ENCODE data around the gene E2F3. TPM values are rescaled to one million over a fixed set of nuclear protein-coding genes. Genes with fewer than 3 reads are reported as not detected.

The E2F3 gene
- total RNA-seq, 1 experiment from 2014 or later: 30.2 TPM

DNA sequence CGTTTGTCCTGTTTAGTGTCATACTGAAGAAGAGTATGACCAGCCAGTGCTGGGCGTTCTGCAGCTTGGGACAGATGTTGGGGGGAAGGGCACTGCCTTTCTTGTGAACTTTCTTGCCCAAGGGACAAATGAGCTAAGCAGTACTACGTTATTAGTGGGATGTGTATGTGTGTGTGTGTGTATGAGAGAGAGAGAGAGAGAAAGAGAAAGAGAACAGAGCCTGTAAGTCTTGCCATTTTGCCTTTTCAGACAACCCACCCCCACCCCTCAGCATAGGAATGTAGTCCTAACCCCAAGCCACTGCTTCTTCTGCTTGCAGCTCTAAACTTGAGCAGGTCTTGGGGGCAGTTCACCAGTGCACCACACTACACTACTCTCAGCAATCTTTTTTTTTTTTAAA, 45.5 kb downstream of the E2F3 start:
- ChIA-PET POLR2A (no interaction called here), CTCF (interaction anchor here (0.5 to 1.5 kb wide), 4 partner anchors 8 to 43 kb away, joined by 3 to 6 read pairs (median 4); no protein-coding TSS in a partner anchor)
- Mint-ChIP-seq H3K4me3 (no peak overlapping the region), H3K4me1 (peaks cover 49% of the 10 kb centered on the region), H3K27me3 (ENCODE audit: low read depth) (no peaks in the 10 kb centered on the region), H3K9me3 (no peaks in the 10 kb centered on the region), H3K27ac (peak overlapping the region; percentile 90), H3K36me3 (peaks cover 6% of the 10 kb centered on the region)
- no peak for DNase-seq (ENCODE audit: low spot score)
- TF ChIP-seq NR1H2 (CRISPR knock-in tag; IDR thresholded peaks at IDR 0.05): no peak
- no peak for TF ChIP-seq MXD4 (CRISPR knock-in tag; IDR thresholded peaks at IDR 0.05; ENCODE audit: borderline replicate concordance)
- ATAC-seq: peak; percentile 60

DNA sequence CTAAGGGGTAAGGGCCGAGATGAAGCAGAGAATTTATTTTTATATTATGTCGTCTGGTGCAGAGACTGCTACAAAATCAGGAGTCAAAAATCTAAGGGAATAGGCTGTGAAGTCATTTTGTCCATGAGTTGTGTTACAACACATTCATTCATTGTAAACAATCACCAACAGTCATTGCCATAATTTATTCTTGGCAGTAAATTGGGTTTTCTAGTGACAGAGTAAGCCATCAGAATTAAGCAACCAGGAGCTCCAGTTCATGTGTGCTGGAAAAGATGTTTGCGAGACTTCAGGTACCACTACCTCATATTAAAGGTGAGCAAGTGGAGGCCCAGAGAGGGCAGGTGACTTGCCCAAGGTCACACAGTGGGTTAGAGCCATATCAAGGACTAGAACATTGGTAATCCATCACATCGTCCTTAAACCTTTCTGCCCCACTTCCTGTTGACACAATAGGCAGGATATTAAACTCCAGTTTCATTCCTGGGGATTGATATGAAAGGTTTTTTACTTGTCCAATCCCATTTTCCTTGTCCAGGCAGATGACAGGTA, 46.0 kb downstream of the E2F3 start:
- H3K27ac Mint-ChIP-seq: no peak overlapping the region
- ATAC-seq: no peak
- no peak for TF ChIP-seq JUN (CRISPR knock-in tag; IDR thresholded peaks at IDR 0.05)
- TF ChIP-seq RORB (CRISPR knock-in tag; IDR thresholded peaks at IDR 0.05): no peak

DNA sequence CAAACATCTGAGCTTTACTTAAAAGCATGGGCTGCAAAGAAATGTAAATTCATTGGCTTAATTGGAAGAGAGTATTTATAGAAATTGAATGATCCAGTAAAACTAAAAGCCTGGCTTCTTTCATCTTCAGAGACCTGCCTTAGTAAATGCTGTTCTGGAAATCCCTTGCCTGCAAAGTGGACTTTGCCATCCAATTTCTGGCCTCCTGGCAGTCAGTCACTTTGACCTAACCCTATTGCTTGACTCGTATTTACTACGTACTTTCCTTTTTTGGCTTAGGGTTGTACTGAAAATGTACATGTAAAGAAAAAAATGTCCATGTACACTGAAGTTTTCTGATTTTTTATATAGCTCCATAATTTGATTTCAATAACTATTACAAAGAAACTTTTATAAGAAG, 47.1 kb downstream of the E2F3 start:
- Mint-ChIP-seq H3K4me3 (no peak overlapping the region), H3K36me3 (peaks cover 10% of the 10 kb centered on the region), H3K27me3 (ENCODE audit: low read depth) (no peaks in the 10 kb centered on the region), H3K27ac (peak overlapping the region; percentile 40), H3K9me3 (no peaks in the 10 kb centered on the region), H3K4me1 (peaks cover 56% of the 10 kb centered on the region)
- ATAC-seq: no peak
- CTCF ChIA-PET: no interaction called here
- no peak for DNase-seq (ENCODE audit: low spot score)
- POLR2A ChIA-PET: no interaction called here
- TF ChIP-seq FOXK1 (CRISPR knock-in tag; IDR thresholded peaks at IDR 0.05): no peak
- no peak for TF ChIP-seq ZNF263 (CRISPR knock-in tag; IDR thresholded peaks at IDR 0.05; ENCODE audit: low read depth)

More for the DNA sequence above, 46.0 kb downstream of the E2F3 start:
- CTCF ChIA-PET: interaction anchor here (0.6 to 1.5 kb wide), 3 partner anchors 9 to 43 kb away, joined by 4 to 6 read pairs (median 5); no protein-coding TSS in a partner anchor
- no peaks in the 10 kb centered on the region for H3K27me3 Mint-ChIP-seq (ENCODE audit: low read depth)
- DNase-seq (ENCODE audit: low spot score): no peak
- POLR2A ChIA-PET: no interaction called here
- H3K36me3 Mint-ChIP-seq: peaks cover 6% of the 10 kb centered on the region
- H3K4me3 Mint-ChIP-seq: no peak overlapping the region
- no peaks in the 10 kb centered on the region for H3K9me3 Mint-ChIP-seq
- peaks cover 47% of the 10 kb centered on the region for H3K4me1 Mint-ChIP-seq

DNA sequence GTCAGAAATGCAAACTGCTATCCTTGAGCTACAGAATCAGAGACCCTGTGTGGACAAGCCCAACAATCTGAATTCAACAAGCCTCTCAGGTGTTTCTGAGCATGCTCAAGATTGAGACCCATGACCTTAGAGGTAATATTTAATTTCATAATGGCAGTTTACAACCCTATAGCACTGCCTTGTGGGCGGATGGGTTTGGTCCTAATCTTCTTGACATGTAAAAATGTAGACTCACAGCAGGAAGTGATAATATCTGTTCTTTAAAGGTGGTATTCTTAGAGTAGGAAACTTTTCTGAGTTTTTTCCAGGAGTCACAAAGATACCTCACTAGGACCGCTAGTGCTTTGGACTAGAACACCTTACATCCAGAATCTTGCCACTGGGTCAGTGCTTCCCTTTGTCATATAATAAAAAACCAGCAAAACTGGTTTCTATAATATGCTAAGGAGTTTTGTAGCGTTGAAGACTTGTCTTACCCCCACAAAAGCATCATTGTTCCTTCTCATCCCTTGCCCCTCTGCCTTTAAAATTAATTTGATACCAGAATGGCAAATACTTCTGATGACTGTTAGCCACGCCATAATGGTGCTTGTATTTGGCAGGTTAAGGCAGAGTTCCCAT, 52.6 kb downstream of the E2F3 start:
- Mint-ChIP-seq H3K4me3 (no peak overlapping the region), H3K27ac (peak overlapping the region; percentile 69; the same call in 1 of the 2 replicates), H3K36me3 (peaks cover 13% of the 10 kb centered on the region), H3K9me3 (no peaks in the 10 kb centered on the region), H3K27me3 (ENCODE audit: low read depth) (no peaks in the 10 kb centered on the region), H3K4me1 (peaks cover 37% of the 10 kb centered on the region)
- TF ChIP-seq RELA (CRISPR knock-in tag; IDR thresholded peaks at IDR 0.05; ENCODE audit: borderline replicate concordance) (no peak), ETV6 (CRISPR knock-in tag; IDR thresholded peaks at IDR 0.05) (no peak), SMAD4 (CRISPR knock-in tag; IDR thresholded peaks at IDR 0.05) (no peak), TP53 (CRISPR knock-in tag; IDR thresholded peaks at IDR 0.05) (no peak), KAT7 (CRISPR knock-in tag; IDR thresholded peaks at IDR 0.05; ENCODE audit: borderline replicate concordance) (no peak)
- TF ChIP-seq, protein P1, sequence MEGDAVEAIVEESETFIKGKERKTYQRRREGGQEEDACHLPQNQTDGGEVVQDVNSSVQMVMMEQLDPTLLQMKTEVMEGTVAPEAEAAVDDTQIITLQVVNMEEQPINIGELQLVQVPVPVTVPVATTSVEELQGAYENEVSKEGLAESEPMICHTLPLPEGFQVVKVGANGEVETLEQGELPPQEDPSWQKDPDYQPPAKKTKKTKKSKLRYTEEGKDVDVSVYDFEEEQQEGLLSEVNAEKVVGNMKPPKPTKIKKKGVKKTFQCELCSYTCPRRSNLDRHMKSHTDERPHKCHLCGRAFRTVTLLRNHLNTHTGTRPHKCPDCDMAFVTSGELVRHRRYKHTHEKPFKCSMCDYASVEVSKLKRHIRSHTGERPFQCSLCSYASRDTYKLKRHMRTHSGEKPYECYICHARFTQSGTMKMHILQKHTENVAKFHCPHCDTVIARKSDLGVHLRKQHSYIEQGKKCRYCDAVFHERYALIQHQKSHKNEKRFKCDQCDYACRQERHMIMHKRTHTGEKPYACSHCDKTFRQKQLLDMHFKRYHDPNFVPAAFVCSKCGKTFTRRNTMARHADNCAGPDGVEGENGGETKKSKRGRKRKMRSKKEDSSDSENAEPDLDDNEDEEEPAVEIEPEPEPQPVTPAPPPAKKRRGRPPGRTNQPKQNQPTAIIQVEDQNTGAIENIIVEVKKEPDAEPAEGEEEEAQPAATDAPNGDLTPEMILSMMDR (IDR thresholded peaks at IDR 0.05): no peak
- TF ChIP-seq, protein P2, sequence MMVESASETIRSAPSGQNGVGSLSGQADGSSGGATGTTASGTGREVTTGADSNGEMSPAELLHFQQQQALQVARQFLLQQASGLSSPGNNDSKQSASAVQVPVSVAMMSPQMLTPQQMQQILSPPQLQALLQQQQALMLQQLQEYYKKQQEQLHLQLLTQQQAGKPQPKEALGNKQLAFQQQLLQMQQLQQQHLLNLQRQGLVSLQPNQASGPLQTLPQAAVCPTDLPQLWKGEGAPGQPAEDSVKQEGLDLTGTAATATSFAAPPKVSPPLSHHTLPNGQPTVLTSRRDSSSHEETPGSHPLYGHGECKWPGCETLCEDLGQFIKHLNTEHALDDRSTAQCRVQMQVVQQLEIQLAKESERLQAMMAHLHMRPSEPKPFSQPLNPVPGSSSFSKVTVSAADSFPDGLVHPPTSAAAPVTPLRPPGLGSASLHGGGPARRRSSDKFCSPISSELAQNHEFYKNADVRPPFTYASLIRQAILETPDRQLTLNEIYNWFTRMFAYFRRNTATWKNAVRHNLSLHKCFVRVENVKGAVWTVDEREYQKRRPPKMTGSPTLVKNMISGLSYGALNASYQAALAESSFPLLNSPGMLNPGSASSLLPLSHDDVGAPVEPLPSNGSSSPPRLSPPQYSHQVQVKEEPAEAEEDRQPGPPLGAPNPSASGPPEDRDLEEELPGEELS (CRISPR knock-in tag; IDR thresholded peaks at IDR 0.05): no peak
- no peak for DNase-seq (ENCODE audit: low spot score)
- ChIA-PET CTCF (no interaction called here), POLR2A (no interaction called here)
- no peak for ATAC-seq

Data from WTC11 (cell line).